Measurements from ENCODE around the gene CACNA1D.
"Not testable (repeated sequence)": the region's sequence is repeated elsewhere in the genome, so short reads cannot be mapped to it uniquely, and the experiment has no call there.

CACNA1D gene

GRCh38 chr3:53617893-53618523, 123.6 kb downstream of the CACNA1D start:
- no peak for DNase-seq

- no peak for DNase-seq
These were observed 124.1 kb downstream of the CACNA1D start for GRCh38 chr3:53618524-53618906.

- no peak for DNase-seq
These were observed 124.5 kb downstream of the CACNA1D start for GRCh38 chr3:53618936-53619335.

- DNase-seq = no peak
These were observed 129.8 kb downstream of the CACNA1D start for GRCh38 chr3:53624061-53624857.

- DNase-seq = no peak
These were observed 132.5 kb downstream of the CACNA1D start for GRCh38 chr3:53626876-53627275.

- no peak for DNase-seq
These were observed 134.4 kb downstream of the CACNA1D start for GRCh38 chr3:53628536-53629401.

GRCh38 chr3:53629402-53629723, 135.0 kb downstream of the CACNA1D start:
- DNase-seq = no peak

GRCh38 chr3:53630547-53630946, 136.1 kb downstream of the CACNA1D start:
- DNase-seq = no peak

GRCh38 chr3:53633197-53633787, 138.9 kb downstream of the CACNA1D start:
- DNase-seq = no peak

GRCh38 chr3:53635041-53635440, 140.6 kb downstream of the CACNA1D start:
- no peak for DNase-seq

GRCh38 chr3:53638806-53639205, 144.4 kb downstream of the CACNA1D start:
- not testable (repeated sequence) for DNase-seq

- no peak for DNase-seq
These were observed 147.0 kb downstream of the CACNA1D start for GRCh38 chr3:53641397-53641796.

GRCh38 chr3:53642211-53642610, 147.8 kb downstream of the CACNA1D start:
- no peak for DNase-seq

- no peak for DNase-seq
These were observed 149.3 kb downstream of the CACNA1D start for GRCh38 chr3:53643757-53644156.

GRCh38 chr3:53645754-53646153, 151.3 kb downstream of the CACNA1D start:
- DNase-seq = no peak

- no peak for DNase-seq
These were observed 152.3 kb downstream of the CACNA1D start for GRCh38 chr3:53646723-53647122.

GRCh38 chr3:53649816-53650215, 155.4 kb downstream of the CACNA1D start:
- DNase-seq = no peak

- DNase-seq = no peak
These were observed 156.0 kb downstream of the CACNA1D start for GRCh38 chr3:53650424-53650823.

- no peak for DNase-seq
These were observed 156.7 kb downstream of the CACNA1D start for GRCh38 chr3:53650928-53651661.

- no peak for DNase-seq
These were observed 157.5 kb downstream of the CACNA1D start for GRCh38 chr3:53651927-53652326.

- no peak for DNase-seq
These were observed 163.2 kb downstream of the CACNA1D start for GRCh38 chr3:53657651-53658050.

GRCh38 chr3:53658613-53659193, 164.3 kb downstream of the CACNA1D start:
- DNase-seq = no peak

Measured in CD4-positive, alpha-beta T cell treated with Interferon gamma for 1 hour (primary cell).